ENCODE measurements around the gene MTA3. TPM values are rescaled to one million over a fixed set of nuclear protein-coding genes. Genes with fewer than 3 reads are reported as not detected.

The MTA3 gene
- total and polyA plus RNA-seq, 8 donors: 16.8 to 28.1 (median 21.6) TPM

GRCh38 chr2:42796427-42797248 lies 228.2 kb downstream of the MTA3 start:
- FAIRE-seq (no peak), DNase-seq (no peak), ATAC-seq (no peak)
- Histone ChIP-seq H3K27ac (peak overlapping the region in 2 of 4 donors; percentile 37 to 96), H3K36me3 (no peaks in the 10 kb centered on the region), H3K4me3 (no peak overlapping the region), H3K9me3 (no peaks in the 10 kb centered on the region), H3K4me1 (peaks cover 4 to 15% (median 8%) of the 10 kb centered on the region in 3 donors), H3K27me3 (no peaks in the 10 kb centered on the region)
- no peak for TF ChIP-seq CTCF (IDR thresholded peaks at IDR 0.05)
- intact Hi-C loops (cut with DNase I): no loop called here
- 60 to 67% methylated on average over 7 of the region's 7 CpGs for WGBS, 2 donors

- DNase-seq (no peak), FAIRE-seq (no peak), ATAC-seq (no peak)
- no peaks in the 10 kb centered on the region for H3K9me3 ChIP-seq
- peaks cover 6 to 13% (median 8%) of the 10 kb centered on the region in 3 donors for H3K4me1 ChIP-seq
- no peak overlapping the region for H3K4me3 ChIP-seq
- no peak for TF ChIP-seq CTCF (IDR thresholded peaks at IDR 0.05)
- no peak overlapping the region for H3K27ac ChIP-seq
- intact Hi-C loops (cut with DNase I): no loop called here
- H3K36me3 ChIP-seq: no peaks in the 10 kb centered on the region
- H3K27me3 ChIP-seq: no peaks in the 10 kb centered on the region
- 78 to 88% methylated on average over 6 of the region's 6 CpGs for WGBS, 2 donors
These were observed 228.8 kb downstream of the MTA3 start for GRCh38 chr2:42797281-42797680.

- WGBS, 2 donors: 70 to 88% methylated on average over 4 of the region's 4 CpGs
- no peaks in the 10 kb centered on the region for H3K36me3 ChIP-seq
- H3K4me3 ChIP-seq: no peak overlapping the region
- no peak for TF ChIP-seq CTCF (IDR thresholded peaks at IDR 0.05)
- ATAC-seq: no peak
- no peak overlapping the region for H3K27ac ChIP-seq
- H3K9me3 ChIP-seq: no peaks in the 10 kb centered on the region
- peaks cover 6 to 8% (median 6%) of the 10 kb centered on the region in 3 donors for H3K4me1 ChIP-seq
- intact Hi-C loops (cut with DNase I): no loop called here
- FAIRE-seq: no peak
- DNase-seq: no peak
- no peaks in the 10 kb centered on the region for H3K27me3 ChIP-seq
These were observed 231.4 kb downstream of the MTA3 start for GRCh38 chr2:42799881-42800280.

GRCh38 chr2:42800461-42800962 lies 232.1 kb downstream of the MTA3 start:
- Histone ChIP-seq H3K27ac (no peak overlapping the region), H3K4me1 (peaks cover 5 to 8% (median 6%) of the 10 kb centered on the region in 3 donors), H3K36me3 (no peaks in the 10 kb centered on the region), H3K4me3 (no peak overlapping the region), H3K27me3 (no peaks in the 10 kb centered on the region), H3K9me3 (no peaks in the 10 kb centered on the region)
- intact Hi-C loops (cut with DNase I): no loop called here
- TF ChIP-seq CTCF (IDR thresholded peaks at IDR 0.05): no peak
- ATAC-seq: no peak
- FAIRE-seq: no peak
- DNase-seq: no peak
- 95 to 97% methylated on average over 4 of the region's 4 CpGs for WGBS, 2 donors

GRCh38 chr2:42800981-42801380 lies 232.5 kb downstream of the MTA3 start:
- DNase-seq: no peak
- TF ChIP-seq CTCF (IDR thresholded peaks at IDR 0.05): no peak
- Histone ChIP-seq H3K4me1 (peaks cover 3 to 4% (median 4%) of the 10 kb centered on the region in 3 donors), H3K36me3 (no peaks in the 10 kb centered on the region), H3K9me3 (no peaks in the 10 kb centered on the region), H3K27me3 (no peaks in the 10 kb centered on the region), H3K27ac (no peak overlapping the region), H3K4me3 (no peak overlapping the region)
- intact Hi-C loops (cut with DNase I): no loop called here
- no peak for FAIRE-seq
- 64 to 71% methylated on average over 2 of the region's 2 CpGs for WGBS, 2 donors
- ATAC-seq: peak in 2 of 4 donors; percentile 13 to 18
